NCI-H1417 (cell line): ENCODE results near the gene GALNT13.

Experiments used
- DNase-seq, 3 experiments: peaks; one replicate each; lab custom pipeline; 2025; lab: John Stamatoyannopoulos, UW

GALNT13 gene

GRCh38 chr2:153871231-153872221 is at the start of gene GALNT13:
GALNT13 (plus strand) TSS chr2:153871922.
- DNase-seq = peak; percentile 56 to 95 (median 92)

GRCh38 chr2:153823880-153824279 is 47.8 kb upstream of the GALNT13 start:
- no peak for DNase-seq

- DNase-seq = no peak
These were observed 43.4 kb upstream of the GALNT13 start for GRCh38 chr2:153828335-153828734.

GRCh38 chr2:153834662-153835061 is 37.1 kb upstream of the GALNT13 start:
- DNase-seq = no peak

- no peak for DNase-seq
These were observed 13.5 kb upstream of the GALNT13 start for GRCh38 chr2:153858250-153858649.

- no peak for DNase-seq
These were observed 7.7 kb upstream of the GALNT13 start for GRCh38 chr2:153864022-153864421.

- no peak for DNase-seq
These were observed 5.1 kb upstream of the GALNT13 start for GRCh38 chr2:153866595-153866994.

GRCh38 chr2:153870308-153870707 is 1.4 kb upstream of the GALNT13 start:
- DNase-seq = peak in 2 of 3 experiments; percentile 13 to 74

GRCh38 chr2:153872311-153873051 is 759 bp downstream of the GALNT13 start:
- peak in 2 of 3 experiments; percentile 65 to 77 for DNase-seq

- peak in 2 of 3 experiments; percentile 65 to 66 for DNase-seq
These were observed 1.6 kb downstream of the GALNT13 start for GRCh38 chr2:153873052-153874048.

GRCh38 chr2:153875801-153876466 is 4.2 kb downstream of the GALNT13 start:
- peak in 1 of 3 experiments; percentile 67 for DNase-seq

- DNase-seq = no peak
These were observed 9.2 kb downstream of the GALNT13 start for GRCh38 chr2:153880926-153881325.

- no peak for DNase-seq
These were observed 15.1 kb downstream of the GALNT13 start for GRCh38 chr2:153886833-153887232.

- DNase-seq = peak in 1 of 3 experiments; percentile 29
These were observed 18.9 kb downstream of the GALNT13 start for GRCh38 chr2:153890576-153890975.

- no peak for DNase-seq
These were observed 19.3 kb downstream of the GALNT13 start for GRCh38 chr2:153891051-153891450.

- DNase-seq = no peak
These were observed 41.2 kb downstream of the GALNT13 start for GRCh38 chr2:153912798-153913396.

- peak in 1 of 3 experiments; percentile 19 for DNase-seq
These were observed 45.8 kb downstream of the GALNT13 start for GRCh38 chr2:153917570-153917969.

- no peak for DNase-seq
These were observed 63.8 kb downstream of the GALNT13 start for GRCh38 chr2:153935511-153935910.

- peak in 1 of 3 experiments; percentile 17 for DNase-seq
These were observed 67.5 kb downstream of the GALNT13 start for GRCh38 chr2:153939124-153939796.

- no peak for DNase-seq
These were observed 68.8 kb downstream of the GALNT13 start for GRCh38 chr2:153940511-153940910.
